Sigmoid colon (tissue), 7 donors: Measurements from ENCODE around the gene EGFLAM. TPM values are rescaled to one million over a fixed set of nuclear protein-coding genes. Genes with fewer than 3 reads are reported as not detected.

Source experiments
- DNase-seq: peaks from one replicate; pipeline ENCODE4 v3.0.0-alpha.2; 2019
- H3K27ac ChIP-seq, 4 donors: fragments of 200-600 bp; sonication (generic); one replicate each; pipeline ENCODE4 v1.5.1; 2016 to 2019; ENCODE audit warnings: mild to moderate bottlenecking in 1 of 4
- H3K27me3 ChIP-seq, 3 donors: fragments of 200-600 bp; sonication (generic); one replicate each; pipeline ENCODE4 v1.5.1; 2019; ENCODE audit warnings: mild to moderate bottlenecking in 1 of 3
- H3K36me3 ChIP-seq, 4 donors: fragments of 200-600 bp; sonication (generic); one replicate each; pipeline ENCODE4 v1.5.1; 2016 to 2019
- H3K4me1 ChIP-seq, 4 donors: fragments of 200-600 bp; sonication (generic); one replicate each; pipeline ENCODE4 v1.5.1; 2017 to 2019
- H3K4me3 ChIP-seq, 4 donors: fragments of 200-600 bp; sonication (generic); one replicate each; pipeline ENCODE4 v1.5.1; 2017 to 2019; ENCODE audit warnings: mild to moderate bottlenecking in 2 of 4, moderate library complexity in 1 of 4
- H3K9me3 ChIP-seq, 4 donors: fragments of 200-600 bp in 3 of 4; sonication (generic) in 3 of 4; one replicate each; pipeline versions ENCODE4 v1.5.1 to v1.6.1; 2013 to 2019
- EP300 ChIP-seq, 4 donors: sonication (generic); formaldehyde crosslinking; IDR thresholded peaks; one replicate each; pipeline ENCODE4 v1.6.1; 2017; ENCODE audit warnings: antibody characterized with exemption in 4 of 4
- POLR2A ChIP-seq, 2 donors: fragments of 450-650 bp; IDR thresholded peaks; one replicate each; pipeline ENCODE4 v1.6.1; 2016; ENCODE audit warnings: antibody characterized with exemption in 2 of 2, mild to moderate bottlenecking in 2 of 2, moderate library complexity in 2 of 2
- POLR2AphosphoS5 ChIP-seq, 4 donors: sonication (generic); formaldehyde crosslinking; IDR thresholded peaks; one replicate each; pipeline ENCODE4 v1.6.1; 2017; ENCODE audit warnings: antibody characterized with exemption in 4 of 4
- WGBS, 2 donors: extraction: QIAGEN DNeasy Blood & Tissue Kit; methylation state at CpG; one replicate each; pipeline ENCODE4 v1.1.7; 2013; 5-methylcytosine and 5-hydroxymethylcytosine counted together
- intact Hi-C: fragments of 100-400 bp; cut with DNase I; formaldehyde crosslinking; loops from one replicate; pipeline ENCODE4 v1.15.1; 2023
- polyA plus RNA-seq, 3 donors: library from polyadenylated mRNA; stranded (reverse); fragments of 200-250 nt; gene quantifications; one replicate each; pipeline ENCODE4 v1.2.3, GENCODE V29; 2013
- total RNA-seq, 4 donors: library from RNA; depleted of rRNA; stranded (reverse); fragments of >200 nt; gene quantifications; one replicate each; pipeline ENCODE4 v1.1.0, GENCODE V29; 2016
- TF ChIP-seq, protein P1 (sequence below), 4 experiments: fragments of 450-650 bp in 3 of 4; fragments of 200-600 bp in 1 of 4; IDR thresholded peaks; one replicate each; pipeline ENCODE4 v1.5.1; 2016 to 2019; ENCODE audit warnings: antibody characterized with exemption in 4 of 4, mild to moderate bottlenecking in 3 of 4, moderate library complexity in 2 of 4
- donor health status: healthy with polysubstance abuse.
- donor health status: Bipolar disorder and iron deficiency.
- donor health status: healthy.

Gene EGFLAM
- total and polyA plus RNA-seq, 7 donors = 0.46 to 5.7 (median 2.5) TPM

DNA sequence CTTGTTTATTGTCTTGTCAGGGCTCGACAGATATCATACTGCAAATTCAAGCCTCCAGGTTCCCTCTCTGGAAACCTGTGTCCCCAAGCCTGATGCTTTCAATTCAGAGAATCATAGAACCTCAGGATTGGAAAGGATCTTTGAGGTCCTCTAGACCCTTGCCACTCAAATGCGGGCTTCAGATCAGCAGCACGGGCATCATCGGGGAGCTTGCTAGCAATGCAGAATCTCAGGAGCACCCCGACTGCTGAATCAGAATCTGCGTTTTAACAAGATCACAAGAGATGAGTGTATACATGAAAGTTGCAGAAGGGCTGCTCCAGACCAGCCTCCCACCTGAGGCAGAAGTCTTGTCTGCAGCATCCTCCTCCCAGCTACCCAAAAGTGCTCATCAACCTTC, 13.1 kb upstream of the EGFLAM start:
- no peaks in the 10 kb centered on the region for H3K4me1 ChIP-seq
- no peak overlapping the region for H3K27ac ChIP-seq
- no peak for DNase-seq
- WGBS, 2 donors = 92 to 93% methylated on average over 6 of the region's 6 CpGs
- intact Hi-C loops = no loop called here
- H3K27me3 ChIP-seq = no peaks in the 10 kb centered on the region
- H3K36me3 ChIP-seq = no peaks in the 10 kb centered on the region
- no peak overlapping the region for H3K4me3 ChIP-seq
- TF ChIP-seq POLR2AphosphoS5 (IDR thresholded peaks at IDR 0.05) = no peak
- TF ChIP-seq EP300 (IDR thresholded peaks at IDR 0.05) = no peak
- TF ChIP-seq POLR2A (IDR thresholded peaks at IDR 0.05) = no peak
- TF ChIP-seq, protein P1, sequence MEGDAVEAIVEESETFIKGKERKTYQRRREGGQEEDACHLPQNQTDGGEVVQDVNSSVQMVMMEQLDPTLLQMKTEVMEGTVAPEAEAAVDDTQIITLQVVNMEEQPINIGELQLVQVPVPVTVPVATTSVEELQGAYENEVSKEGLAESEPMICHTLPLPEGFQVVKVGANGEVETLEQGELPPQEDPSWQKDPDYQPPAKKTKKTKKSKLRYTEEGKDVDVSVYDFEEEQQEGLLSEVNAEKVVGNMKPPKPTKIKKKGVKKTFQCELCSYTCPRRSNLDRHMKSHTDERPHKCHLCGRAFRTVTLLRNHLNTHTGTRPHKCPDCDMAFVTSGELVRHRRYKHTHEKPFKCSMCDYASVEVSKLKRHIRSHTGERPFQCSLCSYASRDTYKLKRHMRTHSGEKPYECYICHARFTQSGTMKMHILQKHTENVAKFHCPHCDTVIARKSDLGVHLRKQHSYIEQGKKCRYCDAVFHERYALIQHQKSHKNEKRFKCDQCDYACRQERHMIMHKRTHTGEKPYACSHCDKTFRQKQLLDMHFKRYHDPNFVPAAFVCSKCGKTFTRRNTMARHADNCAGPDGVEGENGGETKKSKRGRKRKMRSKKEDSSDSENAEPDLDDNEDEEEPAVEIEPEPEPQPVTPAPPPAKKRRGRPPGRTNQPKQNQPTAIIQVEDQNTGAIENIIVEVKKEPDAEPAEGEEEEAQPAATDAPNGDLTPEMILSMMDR (IDR thresholded peaks at IDR 0.05) = no peak
- H3K9me3 ChIP-seq = no peaks in the 10 kb centered on the region

DNA sequence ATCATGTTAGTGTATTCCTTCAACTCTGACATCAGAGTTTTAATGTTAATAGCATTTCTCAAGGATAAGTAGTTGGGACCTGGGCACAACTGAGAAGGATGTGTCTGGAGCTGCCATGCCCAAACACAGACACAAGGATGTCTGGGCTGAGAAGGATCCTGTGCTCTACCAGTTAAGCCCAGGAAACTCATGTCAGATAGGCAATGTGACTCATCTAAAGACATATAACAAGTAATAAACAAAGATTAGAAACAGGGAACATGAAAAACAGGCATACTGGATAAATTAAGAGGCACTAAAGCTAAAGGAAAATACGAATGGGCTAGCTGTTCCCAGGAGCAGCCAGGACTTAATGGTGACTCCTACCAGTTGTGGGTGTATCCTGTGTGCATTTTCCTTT, 9.1 kb upstream of the EGFLAM start:
- no peak for TF ChIP-seq EP300 (IDR thresholded peaks at IDR 0.05)
- no peak for TF ChIP-seq POLR2AphosphoS5 (IDR thresholded peaks at IDR 0.05)
- TF ChIP-seq POLR2A (IDR thresholded peaks at IDR 0.05) = no peak
- TF ChIP-seq, protein P1 (IDR thresholded peaks at IDR 0.05) = no peak
- no peak for DNase-seq
- no peaks in the 10 kb centered on the region for H3K36me3 ChIP-seq
- H3K4me1 ChIP-seq = no peaks in the 10 kb centered on the region
- no peak overlapping the region for H3K4me3 ChIP-seq
- H3K27ac ChIP-seq = no peak overlapping the region
- H3K9me3 ChIP-seq = no peaks in the 10 kb centered on the region
- peaks cover 0 to 26% (median 0%) of the 10 kb centered on the region in 3 donors for H3K27me3 ChIP-seq
- 6 to 18% methylated on average over 1 of the region's 1 CpG for WGBS, 2 donors
- intact Hi-C loops = no loop called here

DNA sequence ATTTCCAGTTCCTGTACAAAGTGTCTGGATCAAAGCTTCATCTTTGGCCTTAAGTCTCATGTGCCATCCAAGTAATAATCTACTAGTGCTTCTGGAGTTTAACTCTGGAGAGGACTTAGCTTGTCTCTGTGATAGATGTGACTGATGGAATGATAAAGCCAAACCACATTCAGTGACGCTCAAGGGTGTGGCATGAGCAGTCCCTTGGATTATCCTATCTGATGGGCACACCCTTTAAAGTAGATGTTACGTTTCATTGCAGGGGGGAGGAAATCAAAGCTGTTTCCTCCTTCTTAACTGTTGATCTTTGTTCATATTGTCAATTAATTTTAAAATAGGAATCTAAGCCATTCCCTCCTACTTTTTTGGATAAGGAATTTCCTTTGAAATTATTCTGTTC, 8.5 kb upstream of the EGFLAM start:
- H3K27ac ChIP-seq = no peak overlapping the region
- peaks cover 0 to 29% (median 0%) of the 10 kb centered on the region in 3 donors for H3K27me3 ChIP-seq
- intact Hi-C loops = no loop called here
- no peaks in the 10 kb centered on the region for H3K36me3 ChIP-seq
- TF ChIP-seq, protein P1 (IDR thresholded peaks at IDR 0.05) = no peak
- TF ChIP-seq POLR2A (IDR thresholded peaks at IDR 0.05) (no peak), EP300 (IDR thresholded peaks at IDR 0.05) (no peak)
- H3K4me1 ChIP-seq = no peaks in the 10 kb centered on the region
- H3K9me3 ChIP-seq = no peaks in the 10 kb centered on the region
- no peak overlapping the region for H3K4me3 ChIP-seq
- 28 to 71% methylated on average over 2 of the region's 2 CpGs for WGBS, 2 donors
- no peak for DNase-seq

DNA sequence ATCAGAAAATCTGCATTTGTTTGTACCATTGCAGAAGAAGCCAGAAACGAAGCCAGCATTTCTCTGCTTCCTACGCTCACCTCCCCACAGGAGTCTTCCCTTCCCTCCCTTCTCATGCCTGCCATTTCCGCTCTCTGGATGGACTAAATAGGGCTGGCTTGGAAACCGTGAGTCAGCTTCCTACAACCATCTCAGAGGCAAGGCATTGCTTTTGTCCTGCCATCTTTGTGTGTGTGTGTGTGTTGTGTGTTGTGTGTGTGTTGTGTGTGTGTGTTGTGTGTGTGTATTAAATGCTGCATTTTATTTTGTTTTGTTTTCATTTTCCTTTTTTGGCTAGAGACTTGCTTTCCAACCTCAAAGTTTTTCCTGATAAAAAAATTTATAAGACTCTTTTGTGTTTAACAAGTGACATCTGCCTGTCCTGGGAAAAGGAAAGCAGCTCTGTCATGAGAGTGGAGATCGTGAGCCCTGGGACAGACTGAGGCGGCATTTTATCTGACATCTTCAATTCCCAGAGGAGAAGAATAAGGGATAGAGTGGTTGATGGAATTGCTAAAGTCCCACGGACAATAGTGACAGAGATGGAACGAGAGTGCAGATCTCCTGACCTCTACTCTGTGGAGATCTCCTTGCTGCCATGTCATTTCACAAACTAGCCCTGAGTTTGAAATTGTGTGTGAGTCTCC, 7.5 kb upstream of the EGFLAM start:
- no peak for TF ChIP-seq EP300 (IDR thresholded peaks at IDR 0.05)
- TF ChIP-seq POLR2AphosphoS5 (IDR thresholded peaks at IDR 0.05) = no peak
- no peak for TF ChIP-seq POLR2A (IDR thresholded peaks at IDR 0.05)
- TF ChIP-seq, protein P1 (IDR thresholded peaks at IDR 0.05) = no peak
- intact Hi-C loops = no loop called here
- WGBS, 2 donors = 75 to 82% methylated on average over 8 of the region's 8 CpGs

DNA sequence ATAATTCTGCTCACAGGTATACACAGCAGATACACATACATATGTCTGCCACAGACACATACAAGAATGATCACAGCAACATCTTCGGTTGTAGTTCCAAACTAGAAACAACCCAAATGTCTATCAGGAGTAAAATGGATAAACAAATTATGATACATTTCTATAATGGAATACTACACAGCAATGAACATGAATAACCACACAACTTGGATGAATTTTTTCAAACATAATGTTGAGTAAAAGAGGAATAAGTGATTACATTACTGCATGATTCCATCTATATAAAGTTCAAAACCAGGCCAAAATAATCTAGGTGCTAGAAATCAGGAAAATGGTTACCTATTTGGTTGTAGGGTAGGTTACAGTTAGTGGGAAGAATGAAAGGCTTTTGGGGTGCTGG, 4.6 kb upstream of the EGFLAM start:
- no peak overlapping the region for H3K4me3 ChIP-seq
- H3K27ac ChIP-seq = no peak overlapping the region
- no peaks in the 10 kb centered on the region for H3K36me3 ChIP-seq
- WGBS, 2 donors = 91 to 97% methylated on average over 1 of the region's 1 CpG
- peaks cover 0 to 18% (median 16%) of the 10 kb centered on the region in 4 donors for H3K4me1 ChIP-seq
- TF ChIP-seq EP300 (IDR thresholded peaks at IDR 0.05) = no peak
- TF ChIP-seq POLR2A (IDR thresholded peaks at IDR 0.05) = no peak
- TF ChIP-seq, protein P1 (IDR thresholded peaks at IDR 0.05) = no peak
- no peak for TF ChIP-seq POLR2AphosphoS5 (IDR thresholded peaks at IDR 0.05)
- no peaks in the 10 kb centered on the region for H3K9me3 ChIP-seq
- H3K27me3 ChIP-seq = peaks cover 18 to 68% (median 27%) of the 10 kb centered on the region in 3 donors
- intact Hi-C loops = no loop called here
- DNase-seq = no peak

More for the DNA sequence above, 7.5 kb upstream of the EGFLAM start:
- no peak overlapping the region for H3K4me3 ChIP-seq
- H3K27me3 ChIP-seq = peaks cover 0 to 40% (median 2%) of the 10 kb centered on the region in 3 donors
- H3K36me3 ChIP-seq = no peaks in the 10 kb centered on the region
- H3K27ac ChIP-seq = no peak overlapping the region
- H3K4me1 ChIP-seq = no peaks in the 10 kb centered on the region
- H3K9me3 ChIP-seq = no peaks in the 10 kb centered on the region
- DNase-seq = no peak
